ENCODE data around the gene GDPGP1.
"Not testable (repeated sequence)": the region's sequence is repeated elsewhere in the genome, so short reads cannot be mapped to it uniquely, and the experiment has no call there.

The GDPGP1 gene

DNA sequence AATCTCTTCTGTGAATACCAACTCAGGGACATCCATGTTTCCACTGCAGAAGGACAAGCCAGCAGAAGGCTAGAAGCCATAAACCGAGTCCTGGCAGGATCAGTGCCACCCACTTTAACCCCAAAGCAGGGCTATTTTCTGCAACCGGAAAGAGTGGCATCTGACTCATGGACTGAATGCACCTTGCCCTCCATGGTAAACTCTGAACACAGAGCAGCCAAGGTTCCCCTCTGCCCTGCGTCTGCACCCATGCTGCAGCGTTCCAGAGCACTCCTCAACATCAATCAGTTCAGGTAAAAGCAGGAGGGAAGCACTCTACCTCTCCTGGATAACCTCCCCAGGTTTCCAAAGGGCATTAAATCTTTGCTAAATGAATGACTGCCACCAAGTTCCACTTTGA, 30.7 kb downstream of the GDPGP1 start:
- no peak for DNase-seq

- DNase-seq: peak; percentile 90
Measured at GRCh38 chr15:90265271-90266060, 31.5 kb downstream of the GDPGP1 start, which contains the start of gene NGRN. TSS of gene NGRN (plus strand) at chr15:90265672. CDS start at chr15:90265713, 41 bp downstream.

GRCh38 chr15:90266061-90266431, 32.0 kb downstream of the GDPGP1 start:
- DNase-seq: peak; percentile 53

- DNase-seq: peak; percentile 39
Measured at GRCh38 chr15:90266485-90266884, 32.5 kb downstream of the GDPGP1 start.

DNA sequence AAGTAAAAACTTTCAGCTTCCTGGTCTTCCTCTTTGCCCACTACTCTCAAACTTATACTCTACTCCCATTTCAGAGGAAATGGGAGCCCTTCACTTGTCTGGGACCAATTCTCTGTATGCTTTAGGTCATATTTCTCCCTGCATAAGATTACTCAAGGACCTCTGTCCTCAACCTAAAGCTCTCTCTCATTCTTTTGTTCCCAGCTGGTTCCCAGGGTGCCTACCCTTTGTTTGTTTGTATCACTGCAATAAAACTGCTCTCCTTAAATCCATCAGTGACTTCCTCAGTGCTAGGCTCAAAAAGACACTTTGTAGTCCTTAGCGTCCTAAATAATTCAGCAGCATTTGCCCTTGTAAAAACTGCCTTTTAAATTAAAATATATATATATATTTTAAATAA, 34.4 kb downstream of the GDPGP1 start:
- no peak for DNase-seq

DNA sequence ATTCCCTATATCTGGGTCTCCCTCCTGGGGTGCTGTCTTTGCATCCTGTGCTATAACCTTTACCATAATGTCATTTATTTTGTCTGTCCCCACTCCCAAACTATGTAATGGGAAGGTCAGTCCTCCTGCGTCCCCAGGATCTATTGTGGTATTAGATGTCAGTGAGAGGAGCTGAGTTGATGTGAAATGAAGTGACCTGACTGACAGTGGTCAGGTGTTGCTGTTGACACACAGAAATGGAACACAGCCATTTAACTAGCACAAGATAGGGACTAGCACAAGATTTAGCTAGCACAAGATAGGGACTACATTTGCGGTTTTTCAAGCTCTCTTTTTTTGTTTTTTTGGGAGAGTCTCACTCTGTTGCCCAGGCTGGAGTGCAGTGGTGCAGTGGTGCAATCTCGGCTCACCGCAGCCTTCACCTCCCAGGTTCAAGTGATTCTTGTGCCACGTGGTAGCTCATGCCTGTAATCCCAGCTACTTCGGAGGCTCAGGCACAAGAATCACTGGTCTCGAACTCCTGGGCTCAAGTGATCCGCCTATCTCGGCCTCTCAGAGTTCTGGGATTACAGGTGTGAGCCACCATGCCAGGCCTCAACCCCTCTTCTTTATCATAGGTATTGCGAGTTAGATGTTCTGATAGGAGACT, 36.6 kb downstream of the GDPGP1 start:
- no peak for DNase-seq

DNA sequence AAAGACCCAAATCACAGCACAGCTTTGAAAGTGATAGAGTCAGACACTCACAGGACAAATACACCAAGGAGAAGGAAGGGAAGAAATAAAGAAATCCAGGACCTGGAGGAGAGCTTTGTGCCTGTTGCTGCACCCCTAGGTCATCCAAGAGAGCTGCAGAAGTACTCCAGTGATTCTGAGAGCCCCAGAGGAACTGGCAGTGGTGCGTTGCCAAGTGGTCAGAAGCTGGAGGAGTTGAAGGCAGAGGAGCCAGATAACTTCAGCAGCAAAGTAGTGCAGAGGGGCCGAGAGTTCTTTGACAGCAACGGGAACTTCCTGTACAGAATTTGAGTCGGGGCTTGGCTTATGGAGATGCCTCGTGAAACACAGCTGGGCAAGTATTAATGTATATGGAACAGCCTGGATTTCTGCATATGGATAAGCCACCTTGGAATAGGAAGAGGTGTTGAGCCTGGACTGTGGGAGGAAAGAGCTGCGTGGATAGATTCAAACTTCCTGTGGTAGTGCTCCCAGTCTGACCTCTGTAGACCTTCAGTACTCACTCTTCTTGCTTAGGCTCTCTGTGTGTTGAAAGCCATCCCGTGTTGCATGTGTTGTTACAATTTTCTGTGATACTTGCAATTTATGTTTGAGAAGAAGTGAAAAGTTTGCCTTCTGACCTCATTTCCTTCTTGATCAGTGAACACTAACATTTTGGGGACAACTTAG, 37.6 kb downstream of the GDPGP1 start:
- DNase-seq: no peak

- DNase-seq: not testable (repeated sequence)
Measured at GRCh38 chr15:90278467-90278866, 44.5 kb downstream of the GDPGP1 start.

GRCh38 chr15:90280743-90281142, 46.7 kb downstream of the GDPGP1 start:
- not testable (repeated sequence) for DNase-seq

DNA sequence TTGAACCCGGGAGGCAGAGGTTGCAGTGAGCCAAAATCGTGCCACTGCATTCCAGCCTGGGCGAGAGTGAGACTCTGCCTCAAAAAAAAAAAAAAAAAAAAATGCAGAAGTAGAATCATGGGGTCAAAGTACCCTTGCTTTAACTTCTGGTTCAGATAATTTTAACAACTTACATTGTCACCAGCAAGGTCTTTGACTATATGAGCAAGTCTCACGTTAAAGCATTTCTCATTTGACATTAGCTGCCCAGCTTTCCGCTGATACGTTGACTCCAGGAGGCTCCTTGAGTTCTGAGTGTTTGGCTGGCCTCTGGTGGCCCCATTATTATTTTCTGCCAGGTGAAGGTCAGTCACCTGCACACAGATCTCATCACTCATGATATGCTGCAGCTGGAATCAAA, 47.6 kb downstream of the GDPGP1 start:
- not testable (repeated sequence) for DNase-seq

DNA sequence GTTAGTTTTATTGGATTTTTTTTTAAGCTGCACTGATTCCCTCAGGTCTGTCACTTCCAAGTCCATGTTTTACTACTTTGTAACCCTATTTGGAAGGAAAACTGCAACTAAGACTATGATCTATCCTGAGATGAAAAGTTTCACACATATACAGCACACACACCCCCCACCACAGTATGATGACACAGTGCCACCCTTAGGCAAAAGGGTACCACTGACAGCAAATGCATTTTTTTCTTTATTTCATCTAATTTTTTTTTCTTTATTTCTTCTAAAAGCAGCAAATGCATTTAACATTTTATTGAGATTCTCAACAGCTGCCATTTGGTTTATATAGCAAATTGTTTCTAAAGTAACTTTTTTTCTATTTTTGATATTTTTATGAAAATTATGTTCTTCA, 52.7 kb downstream of the GDPGP1 start:
- peak; percentile 43 for DNase-seq

- no peak for DNase-seq
Measured at GRCh38 chr15:90287101-90287500, 53.1 kb downstream of the GDPGP1 start.

DNA sequence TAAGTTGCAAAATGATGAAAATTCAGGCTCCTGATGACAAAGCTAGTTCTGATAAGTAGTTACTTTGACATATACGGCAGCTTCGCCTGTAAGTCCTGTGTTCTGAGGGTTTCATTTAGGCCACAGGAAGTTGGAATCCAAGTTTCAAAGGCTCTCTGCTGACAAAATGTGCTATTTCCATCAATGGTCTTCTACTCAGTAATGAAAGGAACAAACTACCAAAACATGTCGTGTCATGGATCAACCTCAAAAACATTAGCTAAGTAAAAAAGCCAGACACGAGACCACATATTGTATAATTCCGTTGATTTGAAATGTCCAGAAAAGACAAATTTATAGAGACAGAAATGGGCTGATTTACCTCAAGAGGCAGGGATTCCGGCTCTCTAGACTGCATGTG, 53.9 kb downstream of the GDPGP1 start:
- DNase-seq: no peak

DNA sequence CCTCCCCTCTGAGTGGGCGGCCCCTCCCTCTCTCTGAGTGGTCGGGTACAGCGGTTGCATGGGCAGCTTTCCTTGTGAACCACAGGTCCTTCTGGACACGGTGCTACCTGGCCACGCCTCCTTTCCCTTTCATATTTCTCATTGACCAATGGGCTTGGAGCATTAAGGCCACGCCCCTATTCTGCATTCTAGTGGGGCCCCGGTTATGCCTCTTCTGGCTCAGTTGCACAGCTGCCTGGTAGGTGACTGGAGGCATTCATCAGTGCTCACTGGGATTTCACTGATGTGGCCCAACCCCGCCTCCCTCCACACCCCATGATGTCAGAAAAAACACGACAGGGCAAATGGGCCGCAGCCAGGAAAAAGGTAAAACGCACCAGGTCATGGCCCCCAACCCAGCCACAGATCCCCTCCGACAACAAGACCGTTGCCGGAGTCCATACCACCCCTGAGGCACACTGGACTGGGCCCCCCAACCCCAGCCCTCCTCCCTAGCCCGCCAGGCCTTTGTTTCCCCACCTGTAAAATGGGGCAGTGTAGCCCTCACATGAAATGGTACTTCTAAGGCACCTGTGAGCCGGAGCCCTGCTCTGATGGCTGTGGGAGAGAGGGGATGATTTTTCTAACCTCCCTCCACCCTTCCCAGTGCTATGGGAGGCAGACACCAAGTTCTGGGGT, 57.8 kb downstream of the GDPGP1 start:
- peak; percentile 24 for DNase-seq

DNA sequence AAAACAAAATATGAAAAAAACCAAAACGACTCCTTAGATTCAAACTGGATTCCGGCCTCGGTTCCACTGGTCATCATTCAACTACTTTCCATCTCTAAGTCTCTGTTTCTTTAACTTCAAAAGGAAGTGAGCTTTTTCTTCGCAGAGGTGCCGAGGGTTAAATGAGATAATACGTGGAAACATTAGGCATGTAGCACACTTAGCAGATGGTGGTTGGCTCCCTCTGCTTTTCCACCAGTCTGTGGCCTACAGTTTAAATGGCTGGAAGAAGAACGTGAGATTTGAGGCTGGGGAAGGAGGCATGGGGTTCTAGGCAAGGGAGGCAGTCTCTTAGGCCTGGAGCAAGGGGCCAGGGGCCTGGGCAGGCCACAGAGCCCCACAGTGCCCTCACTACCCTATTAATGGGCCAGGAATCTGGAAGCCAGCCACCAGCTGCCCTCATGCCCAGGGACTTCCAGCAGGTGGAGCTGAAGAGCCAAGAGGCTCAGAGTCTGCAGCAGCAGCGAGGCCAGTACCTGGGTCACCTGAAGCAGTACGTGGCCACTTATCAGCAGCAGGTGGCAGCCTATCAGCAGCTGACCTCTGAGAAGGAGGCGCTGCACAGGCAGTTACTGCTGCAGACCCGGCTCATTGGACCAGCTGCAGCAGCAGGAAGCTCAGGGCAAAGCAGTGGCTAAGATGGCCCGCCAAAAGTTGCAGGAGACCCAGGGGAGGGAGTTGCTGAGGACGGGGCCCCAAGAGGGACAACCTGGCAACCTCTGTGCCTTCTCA, 59.2 kb downstream of the GDPGP1 start:
- peak; percentile 57 for DNase-seq

- no peak for DNase-seq
Measured at GRCh38 chr15:90294159-90294558, 60.1 kb downstream of the GDPGP1 start.

GRCh38 chr15:90294601-90295269, 60.7 kb downstream of the GDPGP1 start:
- no peak for DNase-seq

GRCh38 chr15:90295270-90295648, 61.2 kb downstream of the GDPGP1 start:
- DNase-seq: no peak
